Mesenchymal stem cell (in vitro differentiated cells and primary cell): Measurements from ENCODE around the gene RBMS1. TPM values are rescaled to one million over a fixed set of nuclear protein-coding genes. Genes with fewer than 3 reads are reported as not detected.
A peak's percentile ranks its signal among the peaks of the same experiment; 100 is the strongest.

Source experiments
- DNase-seq: peaks from one replicate; pipeline ENCODE4 v3.0.0-alpha.2; 2013
- H2AFZ ChIP-seq: one replicate; pipeline ENCODE4 v1.6.1; 2013; ENCODE audit warnings: low read depth, mild to moderate bottlenecking, control low read depth, inconsistent platforms, low read length, moderate library complexity
- H2AK5ac ChIP-seq: 2 replicates; pipeline ENCODE4 v1.6.1; 2013; ENCODE audit warnings: low read length, moderate library complexity, mild to moderate bottlenecking, inconsistent platforms; ENCODE audit not compliant: severe bottlenecking
- H2BK120ac ChIP-seq: one replicate; pipeline ENCODE4 v1.6.1; 2013; ENCODE audit warnings: low read depth, mild to moderate bottlenecking, inconsistent platforms, low read length, moderate library complexity
- H2BK12ac ChIP-seq, 2 experiments: one replicate each; pipeline ENCODE4 v1.6.1; 2013; ENCODE audit warnings: inconsistent platforms in 2 of 2, low read length in 2 of 2, mild to moderate bottlenecking in 2 of 2, moderate library complexity in 2 of 2, control low read depth in 1 of 2
- H2BK15ac ChIP-seq: one replicate; pipeline ENCODE4 v1.6.1; 2013; ENCODE audit warnings: mild to moderate bottlenecking, low read depth, inconsistent platforms; ENCODE audit not compliant: poor library complexity, severe bottlenecking
- H2BK5ac ChIP-seq: 2 replicates; pipeline ENCODE4 v1.6.1; 2013; ENCODE audit warnings: low read depth, mild to moderate bottlenecking, low read length, control low read depth, inconsistent platforms; ENCODE audit not compliant: poor library complexity, severe bottlenecking
- H3K14ac ChIP-seq, 2 experiments: one replicate each; pipeline ENCODE4 v1.6.1; 2013; ENCODE audit warnings: inconsistent platforms in 2 of 2, low read length in 2 of 2, control low read depth in 1 of 2, mild to moderate bottlenecking in 1 of 2, moderate library complexity in 1 of 2
- H3K18ac ChIP-seq, 2 experiments: one replicate each; pipeline ENCODE4 v1.6.1; 2013; ENCODE audit warnings: inconsistent platforms in 2 of 2, low read length in 2 of 2, control low read depth in 1 of 2, low read depth in 1 of 2, mild to moderate bottlenecking in 1 of 2
- H3K23ac ChIP-seq, 2 experiments: one replicate each; pipeline ENCODE4 v1.6.1; 2013; ENCODE audit warnings: inconsistent platforms in 2 of 2, low read length in 2 of 2, mild to moderate bottlenecking in 2 of 2, moderate library complexity in 2 of 2, control low read depth in 1 of 2
- H3K27ac ChIP-seq: 2 replicates; pipeline ENCODE4 v1.5.1; 2013; ENCODE audit warnings: mild to moderate bottlenecking, moderate library complexity, low read length, control low read depth, inconsistent platforms; ENCODE audit not compliant: poor library complexity, severe bottlenecking
- H3K27me3 ChIP-seq, 2 experiments: 2 replicates each; pipeline versions ENCODE4 v1.6.1 to v1.7.0; 2013; ENCODE audit warnings: low read length in 2 of 2, mild to moderate bottlenecking in 2 of 2, moderate library complexity in 2 of 2, control low read depth in 1 of 2, inconsistent platforms in 1 of 2; ENCODE audit not compliant: control insufficient read depth in 1 of 2, insufficient read depth in 1 of 2
- H3K36me3 ChIP-seq, 2 experiments: 2 replicates each; pipeline versions ENCODE4 v1.6.1 to v1.7.0; 2013; ENCODE audit warnings: low read length in 2 of 2, control low read depth in 1 of 2, inconsistent platforms in 1 of 2, low read depth in 1 of 2, mild to moderate bottlenecking in 1 of 2; ENCODE audit not compliant: insufficient read depth in 2 of 2, control insufficient read depth in 1 of 2
- H3K4ac ChIP-seq, 2 experiments: one replicate each; pipeline ENCODE4 v1.6.1; 2013; ENCODE audit warnings: inconsistent platforms in 2 of 2, low read length in 2 of 2, mild to moderate bottlenecking in 2 of 2, moderate library complexity in 2 of 2, control low read depth in 1 of 2, low read depth in 1 of 2
- H3K4me1 ChIP-seq: 2 replicates; pipeline ENCODE4 v1.6.1; 2013; ENCODE audit warnings: low read depth, low read length, control low read depth; ENCODE audit not compliant: control insufficient read depth, insufficient read depth
- H3K4me2 ChIP-seq: 2 replicates; pipeline ENCODE4 v1.6.1; 2013; ENCODE audit warnings: low read length, mild to moderate bottlenecking, inconsistent platforms; ENCODE audit not compliant: poor library complexity, severe bottlenecking
- H3K4me3 ChIP-seq, 2 experiments: 2 replicates each; pipeline versions ENCODE4 v1.5.1 to v1.7.0; 2013; ENCODE audit warnings: low read length in 2 of 2, mild to moderate bottlenecking in 2 of 2, control low read depth in 1 of 2, low read depth in 1 of 2; ENCODE audit not compliant: insufficient read depth in 1 of 2
- H3K79me1 ChIP-seq: replicated peaks from 2 replicates; pipeline ENCODE4 v1.6.1; 2013; ENCODE audit warnings: mild to moderate bottlenecking, control low read depth, low read length, inconsistent platforms; ENCODE audit not compliant: poor library complexity, severe bottlenecking
- H3K9ac ChIP-seq: 2 replicates; pipeline ENCODE4 v1.7.0; 2013; ENCODE audit warnings: mild to moderate bottlenecking, low read length, moderate library complexity
- H3K9me3 ChIP-seq: 2 replicates; pipeline ENCODE4 v1.7.0; 2013; ENCODE audit warnings: mild to moderate bottlenecking, low read length; ENCODE audit not compliant: control insufficient read depth
- H4K8ac ChIP-seq: one replicate; pipeline ENCODE4 v1.6.1; 2013; ENCODE audit warnings: inconsistent platforms, mild to moderate bottlenecking, low read length, moderate library complexity
- H4K91ac ChIP-seq: one replicate; pipeline ENCODE4 v1.6.1; 2013; ENCODE audit warnings: mild to moderate bottlenecking, low read length, inconsistent platforms
- WGBS: methylation state at CpG from one replicate; pipeline ENCODE4 v1.1.7; 2013; ENCODE audit warnings: mixed read lengths; 5-methylcytosine and 5-hydroxymethylcytosine counted together
- polyA plus RNA-seq, 2 experiments: library from polyadenylated mRNA; stranded (reverse); fragments of 200-250 nt; gene quantifications; one replicate each; pipeline ENCODE4 v1.2.3, GENCODE V29; 2013

Gene RBMS1, protein sequence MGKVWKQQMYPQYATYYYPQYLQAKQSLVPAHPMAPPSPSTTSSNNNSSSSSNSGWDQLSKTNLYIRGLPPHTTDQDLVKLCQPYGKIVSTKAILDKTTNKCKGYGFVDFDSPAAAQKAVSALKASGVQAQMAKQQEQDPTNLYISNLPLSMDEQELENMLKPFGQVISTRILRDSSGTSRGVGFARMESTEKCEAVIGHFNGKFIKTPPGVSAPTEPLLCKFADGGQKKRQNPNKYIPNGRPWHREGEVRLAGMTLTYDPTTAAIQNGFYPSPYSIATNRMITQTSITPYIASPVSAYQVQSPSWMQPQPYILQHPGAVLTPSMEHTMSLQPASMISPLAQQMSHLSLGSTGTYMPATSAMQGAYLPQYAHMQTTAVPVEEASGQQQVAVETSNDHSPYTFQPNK
- 159 TPM for polyA plus RNA-seq (2013, experiment 1 of 2)
- 180 TPM for polyA plus RNA-seq (2013, experiment 2 of 2)

DNA sequence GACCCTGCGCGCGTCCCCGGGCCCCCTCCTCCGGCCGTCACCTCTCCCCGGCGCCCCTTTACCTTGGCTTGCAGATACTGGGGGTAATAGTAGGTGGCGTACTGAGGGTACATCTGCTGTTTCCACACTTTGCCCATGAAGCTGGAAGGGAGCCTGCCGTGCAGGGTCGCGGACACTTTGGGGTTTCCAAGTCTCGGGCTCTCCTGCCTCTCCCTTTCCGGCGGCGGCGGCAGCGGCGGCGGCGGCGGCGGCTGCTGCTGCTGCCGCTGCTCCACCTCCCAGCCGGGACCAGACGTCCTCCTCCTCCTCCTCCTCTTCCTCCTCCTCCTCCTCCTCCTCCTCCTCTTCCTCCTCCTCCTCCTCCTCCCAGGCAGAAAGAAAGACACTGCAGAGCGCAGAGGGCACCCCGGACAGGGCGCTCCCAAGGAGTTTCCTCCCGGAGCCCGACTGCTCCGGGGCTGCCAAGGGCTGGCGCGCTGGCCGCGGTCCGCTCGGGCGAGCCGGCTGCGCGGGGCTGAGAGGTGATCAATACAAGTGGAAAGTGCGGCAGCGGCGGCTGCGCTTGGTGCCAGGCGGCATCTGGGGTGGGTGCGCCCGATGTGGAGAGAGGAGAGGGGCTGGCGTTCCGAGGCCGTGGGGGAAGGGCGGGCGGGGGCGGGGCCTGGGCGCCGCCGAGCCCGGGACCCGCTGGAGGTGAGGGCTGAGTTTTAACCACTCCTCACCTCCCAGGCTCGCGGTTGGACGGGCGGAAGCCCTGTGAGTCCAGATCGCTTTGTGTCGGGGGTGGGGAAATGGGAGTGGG is at the start of gene RBMS1:
Gene RBMS1, minus strand, starts transcription at position 581 of the 802 bp plus-strand sequence. Its CDS starts 444 bp downstream, at position 137.
- Histone ChIP-seq H3K23ac (peak within 1 kb of the TSS in 1 of 2 experiments; percentile 99), H2AK5ac (no peak within 1 kb of the TSS), H3K9ac (peak within 1 kb of the TSS; percentile 99), H2BK120ac (peak within 1 kb of the TSS; percentile 99), H4K8ac (peak within 1 kb of the TSS; percentile 96), H3K14ac (peak within 1 kb of the TSS; percentile 97 to 99), H3K36me3 (no peaks in the 10 kb centered on the region), H4K91ac (peak within 1 kb of the TSS; percentile 98), H3K79me1 (no peaks in the 10 kb centered on the region), H3K4me2 (peak within 1 kb of the TSS; percentile 94), H2AFZ (peak within 1 kb of the TSS; percentile 42), H3K4me1 (no peaks in the 10 kb centered on the region), H3K18ac (peak within 1 kb of the TSS; percentile 99 to 100), H3K4ac (peak within 1 kb of the TSS; percentile 98), H3K9me3 (no peaks in the 10 kb centered on the region), H2BK12ac (peak within 1 kb of the TSS; percentile 49 to 95), H3K4me3 (peak within 1 kb of the TSS; percentile 97 to 99), H3K27ac (peak within 1 kb of the TSS; percentile 93), H2BK15ac (peak within 1 kb of the TSS; percentile 95), H2BK5ac (peak within 1 kb of the TSS; percentile 98), H3K27me3 (no peaks in the 10 kb centered on the region)
- peak; percentile 65 for DNase-seq
- under 1% methylated on average over 41 of the region's 66 CpGs for WGBS

DNA sequence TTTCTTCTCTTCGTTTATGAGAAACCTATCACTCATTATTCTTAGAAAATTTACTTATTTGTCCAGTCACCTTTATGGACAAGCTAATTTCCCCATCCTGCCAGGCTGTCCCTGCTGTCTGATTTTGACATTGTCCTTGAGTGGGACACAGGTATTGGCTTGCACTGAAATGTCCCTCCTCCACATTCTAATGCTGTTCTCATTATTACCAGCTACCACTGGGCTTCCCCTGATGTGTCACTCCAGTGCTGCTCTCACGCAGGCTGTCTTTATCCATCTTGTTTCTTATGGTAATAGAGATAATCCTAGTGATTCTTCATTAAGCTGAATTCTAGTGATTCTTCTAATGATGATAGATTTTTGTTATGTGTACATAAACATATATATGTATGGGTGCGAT is 48.1 kb upstream of the RBMS1 start:
- no peak overlapping the region for H3K23ac ChIP-seq
- no peak overlapping the region for H3K27ac ChIP-seq
- 97% methylated on average over 1 of the region's 3 CpGs for WGBS
- H2AFZ ChIP-seq = no peak overlapping the region
- H3K9ac ChIP-seq = no peak overlapping the region
- no peak overlapping the region for H4K8ac ChIP-seq
- no peak for DNase-seq
- H4K91ac ChIP-seq = no peak overlapping the region
- H3K9me3 ChIP-seq = no peaks in the 10 kb centered on the region
- H3K79me1 ChIP-seq = no peaks in the 10 kb centered on the region
- no peak overlapping the region for H3K4me3 ChIP-seq
- H2BK5ac ChIP-seq = no peak overlapping the region
- no peak overlapping the region for H3K4me2 ChIP-seq
- no peaks in the 10 kb centered on the region for H3K36me3 ChIP-seq
- no peak overlapping the region for H2BK120ac ChIP-seq
- no peak overlapping the region for H3K4ac ChIP-seq
- H3K14ac ChIP-seq = no peak overlapping the region
- no peak overlapping the region for H3K18ac ChIP-seq
- H2BK15ac ChIP-seq = no peak overlapping the region
- no peaks in the 10 kb centered on the region for H3K27me3 ChIP-seq
- peak overlapping the region in 1 of 2 experiments; percentile 20 for H2BK12ac ChIP-seq
- no peak overlapping the region for H2AK5ac ChIP-seq
- H3K4me1 ChIP-seq = no peaks in the 10 kb centered on the region

DNA sequence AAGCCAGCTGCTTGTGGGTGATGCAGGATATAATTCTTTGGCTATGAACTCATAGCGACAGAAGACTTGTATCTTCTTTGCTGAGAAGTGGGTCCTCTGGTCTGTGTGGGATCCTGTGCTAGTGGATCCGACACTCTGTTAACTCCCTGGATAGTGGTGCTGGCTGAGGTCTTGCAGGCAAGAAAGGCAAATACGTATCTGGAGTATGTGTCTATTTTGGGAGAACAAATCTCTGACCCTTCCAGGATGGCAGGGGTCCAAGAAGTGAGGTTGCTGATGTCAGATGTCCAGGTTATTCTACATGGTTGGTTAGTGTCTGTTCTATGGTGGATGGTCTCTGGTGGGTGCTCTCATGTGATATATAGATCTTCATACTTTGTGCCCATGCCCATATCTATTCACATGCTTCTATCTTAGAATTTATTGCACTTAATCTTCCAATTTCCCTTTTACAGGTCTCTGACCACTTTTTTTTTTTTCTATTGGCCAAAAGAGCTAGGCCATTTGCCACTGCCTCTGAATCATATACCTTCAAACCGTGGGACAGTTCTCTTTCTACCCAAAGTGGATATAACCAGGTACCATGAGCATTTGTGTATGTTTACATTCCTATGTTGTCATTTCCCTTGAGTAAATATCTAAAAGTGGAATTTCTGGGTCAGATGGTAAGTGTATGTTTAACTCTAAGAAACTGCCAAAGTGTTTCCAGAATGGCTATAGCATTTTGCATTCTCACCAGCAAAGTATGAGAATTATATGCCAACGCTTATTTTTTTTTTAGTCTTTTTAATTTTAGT is 45.1 kb upstream of the RBMS1 start:
- WGBS = 54% methylated on average over 3 of the region's 5 CpGs
- no peaks in the 10 kb centered on the region for H3K27me3 ChIP-seq
- H3K23ac ChIP-seq = no peak overlapping the region
- H3K14ac ChIP-seq = no peak overlapping the region
- no peak overlapping the region for H2AK5ac ChIP-seq
- peak overlapping the region; percentile 72 for H4K8ac ChIP-seq
- H2BK5ac ChIP-seq = no peak overlapping the region
- no peak overlapping the region for H3K4me2 ChIP-seq
- H3K27ac ChIP-seq = no peak overlapping the region
- DNase-seq = peak; percentile 56
- no peaks in the 10 kb centered on the region for H3K36me3 ChIP-seq
- H2BK12ac ChIP-seq = peak overlapping the region in 1 of 2 experiments; percentile 77
- H2BK15ac ChIP-seq = no peak overlapping the region
- no peaks in the 10 kb centered on the region for H3K9me3 ChIP-seq
- no peak overlapping the region for H2AFZ ChIP-seq
- no peak overlapping the region for H3K4me3 ChIP-seq
- no peak overlapping the region for H3K9ac ChIP-seq
- peak overlapping the region; percentile 64 to 70 for H3K18ac ChIP-seq
- H3K4ac ChIP-seq = peak overlapping the region in 1 of 2 experiments; percentile 80
- H4K91ac ChIP-seq = peak overlapping the region; percentile 68
- H2BK120ac ChIP-seq = no peak overlapping the region
- no peaks in the 10 kb centered on the region for H3K4me1 ChIP-seq
- no peaks in the 10 kb centered on the region for H3K79me1 ChIP-seq
